Nephron (organoid): ENCODE measurements around the gene IL16.

Experiments
- H3K27ac Mint-ChIP-seq, 3 experiments: 2 replicates each; pipeline ENCODE4 v1.8.0; 2020; ENCODE audit warnings: mixed read lengths in 3 of 3, mild to moderate bottlenecking in 2 of 3, moderate library complexity in 1 of 3
- H3K27me3 Mint-ChIP-seq: 2 replicates; pipeline ENCODE4 v1.8.0; 2021; ENCODE audit warnings: low read depth, mild to moderate bottlenecking, moderate library complexity, mixed read lengths
- H3K36me3 Mint-ChIP-seq: 2 replicates; pipeline ENCODE4 v1.8.0; 2020; ENCODE audit warnings: low read depth, mixed read lengths
- H3K4me1 Mint-ChIP-seq: 2 replicates; pipeline ENCODE4 v1.8.0; 2020; ENCODE audit warnings: mixed read lengths
- H3K4me3 Mint-ChIP-seq, 3 experiments: 2 replicates each; pipeline ENCODE4 v1.8.0; 2020; ENCODE audit warnings: mild to moderate bottlenecking in 3 of 3, mixed read lengths in 3 of 3, moderate library complexity in 2 of 3
- H3K9me3 Mint-ChIP-seq: 2 replicates; pipeline ENCODE4 v1.8.0; 2020; ENCODE audit warnings: mixed read lengths
- TF ChIP-seq, protein P1 (sequence below), 3 experiments: fragments of 200-600 bp; sonication (generic); IDR thresholded peaks; one replicate each; pipeline ENCODE4 v1.5.0; 2021; ENCODE audit warnings: antibody characterized with exemption in 3 of 3; ENCODE audit not compliant: unreplicated experiment in 3 of 3

The IL16 gene

DNA sequence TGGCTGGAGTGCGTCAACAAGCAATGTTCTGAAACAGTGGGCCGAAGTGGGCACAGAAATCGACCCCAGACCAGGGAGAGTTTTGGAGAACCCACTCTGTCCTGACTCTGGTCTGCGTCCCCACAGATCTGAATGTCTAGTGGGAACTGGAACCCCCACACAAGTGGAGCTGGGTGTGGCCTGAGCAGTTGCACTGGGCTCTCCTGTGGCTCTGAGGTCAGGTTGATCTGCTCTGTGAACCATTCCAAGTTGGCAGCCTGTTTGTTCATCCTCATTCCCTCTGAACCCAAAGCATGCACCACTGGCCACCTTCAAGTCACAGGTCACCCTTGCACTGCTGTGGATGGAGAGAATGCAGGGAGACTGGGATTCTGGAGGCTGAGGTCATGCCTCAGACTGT is 66.8 kb downstream of the IL16 start:
- TF ChIP-seq, protein P1, sequence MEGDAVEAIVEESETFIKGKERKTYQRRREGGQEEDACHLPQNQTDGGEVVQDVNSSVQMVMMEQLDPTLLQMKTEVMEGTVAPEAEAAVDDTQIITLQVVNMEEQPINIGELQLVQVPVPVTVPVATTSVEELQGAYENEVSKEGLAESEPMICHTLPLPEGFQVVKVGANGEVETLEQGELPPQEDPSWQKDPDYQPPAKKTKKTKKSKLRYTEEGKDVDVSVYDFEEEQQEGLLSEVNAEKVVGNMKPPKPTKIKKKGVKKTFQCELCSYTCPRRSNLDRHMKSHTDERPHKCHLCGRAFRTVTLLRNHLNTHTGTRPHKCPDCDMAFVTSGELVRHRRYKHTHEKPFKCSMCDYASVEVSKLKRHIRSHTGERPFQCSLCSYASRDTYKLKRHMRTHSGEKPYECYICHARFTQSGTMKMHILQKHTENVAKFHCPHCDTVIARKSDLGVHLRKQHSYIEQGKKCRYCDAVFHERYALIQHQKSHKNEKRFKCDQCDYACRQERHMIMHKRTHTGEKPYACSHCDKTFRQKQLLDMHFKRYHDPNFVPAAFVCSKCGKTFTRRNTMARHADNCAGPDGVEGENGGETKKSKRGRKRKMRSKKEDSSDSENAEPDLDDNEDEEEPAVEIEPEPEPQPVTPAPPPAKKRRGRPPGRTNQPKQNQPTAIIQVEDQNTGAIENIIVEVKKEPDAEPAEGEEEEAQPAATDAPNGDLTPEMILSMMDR (IDR thresholded peaks at IDR 0.05; ENCODE audit: unreplicated experiment in 3 of 3), result no peak

DNA sequence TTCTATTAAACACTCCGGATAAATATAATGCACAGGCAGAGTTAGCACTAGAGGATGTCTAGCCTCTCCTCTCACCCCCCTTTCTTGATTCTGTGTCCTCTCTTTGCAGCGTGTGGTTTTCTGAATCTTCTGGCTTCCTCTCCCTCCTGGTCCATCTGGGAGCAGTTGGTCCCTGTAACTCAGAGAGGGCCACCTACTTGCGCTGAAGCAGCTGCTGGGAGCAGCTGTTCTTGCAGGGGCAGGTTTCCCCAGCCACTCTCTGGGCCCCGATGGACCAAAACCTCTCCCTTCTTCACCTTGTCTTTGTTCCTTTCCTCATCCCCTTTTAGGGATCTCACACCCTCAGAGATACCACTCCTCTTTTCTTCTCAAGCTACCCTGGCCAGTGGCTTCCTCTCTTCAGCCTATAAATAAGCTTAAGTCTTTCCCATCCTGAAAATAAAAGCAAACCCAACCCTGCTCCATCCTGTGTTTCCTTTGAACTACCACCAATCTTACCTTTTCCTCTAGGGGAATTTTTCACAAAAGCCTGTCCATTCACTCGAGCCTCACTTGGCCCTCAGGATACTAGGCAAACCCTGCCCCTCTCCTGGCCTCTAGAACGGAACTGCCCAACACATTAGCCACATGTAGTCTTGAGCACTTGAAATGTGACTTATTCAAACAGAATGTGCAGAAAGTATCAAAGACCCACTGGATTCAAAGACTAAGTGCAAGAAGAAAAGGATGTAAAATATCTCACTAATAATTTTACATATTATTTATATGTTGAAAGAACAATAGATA is 67.6 kb downstream of the IL16 start:
- H3K27me3 Mint-ChIP-seq, result peaks cover 17% of the 10 kb centered on the region
- no peaks in the 10 kb centered on the region for H3K36me3 Mint-ChIP-seq
- no peak overlapping the region for H3K4me3 Mint-ChIP-seq
- TF ChIP-seq, protein P1 (IDR thresholded peaks at IDR 0.05; ENCODE audit: unreplicated experiment in 3 of 3), result no peak
- H3K4me1 Mint-ChIP-seq, result peaks cover 13% of the 10 kb centered on the region
- H3K27ac Mint-ChIP-seq, result no peak overlapping the region
- no peaks in the 10 kb centered on the region for H3K9me3 Mint-ChIP-seq

More for the DNA sequence above, 66.8 kb downstream of the IL16 start:
- Mint-ChIP-seq H3K9me3 (no peaks in the 10 kb centered on the region), H3K27me3 (peaks cover 17% of the 10 kb centered on the region), H3K27ac (no peak overlapping the region), H3K36me3 (no peaks in the 10 kb centered on the region), H3K4me1 (peaks cover 13% of the 10 kb centered on the region), H3K4me3 (no peak overlapping the region)

DNA sequence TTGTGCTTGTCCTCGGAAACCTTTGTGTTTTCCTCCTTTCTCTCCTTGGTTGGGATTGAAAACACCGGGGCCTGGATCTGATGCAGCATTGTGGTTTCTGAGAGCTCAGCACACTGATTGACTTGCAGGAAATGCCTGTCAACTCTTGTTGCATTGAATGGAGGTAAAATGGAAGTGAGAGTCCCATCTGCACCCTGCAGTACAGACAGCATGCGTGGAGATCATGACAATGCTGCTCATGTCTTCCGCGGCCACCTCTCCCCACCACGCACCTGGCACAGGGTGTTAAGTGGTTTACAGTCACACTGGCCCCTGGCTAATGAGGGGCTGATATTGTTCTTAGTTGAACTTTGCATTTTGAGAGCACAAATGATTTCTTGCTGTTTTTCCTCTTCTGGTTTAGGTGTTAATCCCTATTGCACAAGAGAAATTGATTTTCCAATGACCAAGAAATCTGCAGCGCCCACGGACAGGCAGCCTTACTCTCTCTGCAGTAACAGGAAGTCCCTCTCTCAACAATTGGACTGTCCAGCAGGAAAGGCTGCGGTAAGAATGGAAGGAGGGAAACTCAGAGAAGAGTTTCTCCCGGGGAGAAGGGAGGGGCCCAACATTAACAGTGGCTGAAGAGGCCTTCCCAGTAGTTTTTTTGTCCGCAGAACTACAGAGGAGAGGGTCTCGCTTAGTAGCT is 68.7 kb downstream of the IL16 start:
- Mint-ChIP-seq H3K4me1 (peaks cover 13% of the 10 kb centered on the region), H3K36me3 (no peaks in the 10 kb centered on the region), H3K4me3 (peak overlapping the region; percentile 29 to 67 (median 49)), H3K9me3 (no peaks in the 10 kb centered on the region), H3K27ac (no peak overlapping the region), H3K27me3 (peaks cover 13% of the 10 kb centered on the region)
- TF ChIP-seq, protein P1 (IDR thresholded peaks at IDR 0.05; ENCODE audit: unreplicated experiment in 3 of 3), result no peak

DNA sequence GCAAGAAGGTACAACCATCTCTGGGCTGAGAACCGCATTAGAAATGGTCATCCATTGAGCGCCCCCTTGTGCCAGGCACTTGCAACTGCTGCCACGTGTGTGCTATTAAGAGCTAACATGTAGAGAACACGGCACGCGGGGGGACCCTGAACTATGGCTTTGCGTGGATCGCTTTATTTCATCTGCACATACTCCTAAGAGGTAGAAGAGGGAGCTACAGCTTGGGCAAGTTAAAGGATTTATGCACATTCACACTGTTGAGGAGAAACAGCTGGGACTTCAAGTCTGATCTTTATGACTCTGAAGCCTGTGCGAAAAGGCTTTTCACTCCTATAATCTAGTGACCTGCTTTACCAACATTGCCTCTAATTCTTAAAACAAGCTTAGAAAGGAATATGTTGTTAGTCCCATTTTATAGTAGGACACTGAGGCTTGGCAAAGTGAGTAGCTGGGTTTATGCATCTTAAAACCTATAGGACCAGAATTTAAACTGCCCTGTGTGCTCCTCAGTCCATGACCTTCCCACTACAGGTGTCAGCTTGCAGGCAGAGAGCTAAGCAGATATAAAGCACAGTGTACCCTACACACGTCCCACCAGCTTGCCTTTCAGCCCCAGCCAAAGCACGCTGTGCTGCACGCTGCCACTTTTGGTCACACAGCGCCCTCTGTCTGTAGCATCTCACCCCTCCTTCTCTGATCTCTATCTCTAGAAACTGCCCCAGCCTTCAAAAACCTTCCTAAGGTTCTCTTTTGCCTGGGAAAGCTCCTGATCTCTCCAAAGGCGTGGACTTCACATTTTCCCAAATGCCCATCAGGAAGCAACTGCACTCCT is 69.5 kb downstream of the IL16 start:
- H3K4me1 Mint-ChIP-seq, result peaks cover 13% of the 10 kb centered on the region
- peak overlapping the region in 1 of 3 experiments; percentile 33 for H3K27ac Mint-ChIP-seq
- H3K27me3 Mint-ChIP-seq, result peaks cover 13% of the 10 kb centered on the region
- TF ChIP-seq, protein P1 (IDR thresholded peaks at IDR 0.05; ENCODE audit: unreplicated experiment in 3 of 3), result peak; percentile 71 to 75 (median 73)
- H3K36me3 Mint-ChIP-seq, result no peaks in the 10 kb centered on the region
- H3K9me3 Mint-ChIP-seq, result no peaks in the 10 kb centered on the region
- H3K4me3 Mint-ChIP-seq, result peak overlapping the region; percentile 47 to 67 (median 62)

DNA sequence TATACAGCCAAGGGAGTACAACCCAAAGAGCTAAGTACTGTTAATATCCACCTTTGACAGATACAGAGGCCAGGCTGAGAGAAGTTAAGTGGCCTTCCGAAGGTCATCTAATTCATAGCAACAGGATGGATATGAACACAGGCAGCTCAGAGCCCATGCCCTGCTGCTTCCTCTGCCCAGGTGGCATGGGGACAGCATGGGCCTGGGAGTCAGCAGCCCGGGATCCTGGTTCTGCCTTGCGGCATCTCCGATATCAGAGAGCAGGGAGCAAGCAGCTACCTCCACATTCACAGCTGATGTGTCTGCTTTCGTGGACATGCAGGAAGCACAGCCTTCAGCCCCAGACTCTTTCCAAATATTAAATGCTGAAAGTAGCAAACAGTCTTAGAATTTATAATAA is 71.7 kb downstream of the IL16 start:
- no peak overlapping the region for H3K4me3 Mint-ChIP-seq
- TF ChIP-seq, protein P1 (IDR thresholded peaks at IDR 0.05; ENCODE audit: unreplicated experiment in 3 of 3), result no peak
- H3K27me3 Mint-ChIP-seq, result peaks cover 20% of the 10 kb centered on the region
- peaks cover 13% of the 10 kb centered on the region for H3K4me1 Mint-ChIP-seq
- H3K27ac Mint-ChIP-seq, result no peak overlapping the region
- no peaks in the 10 kb centered on the region for H3K36me3 Mint-ChIP-seq
- H3K9me3 Mint-ChIP-seq, result no peaks in the 10 kb centered on the region
